Aorta (tissue), 5 donors: ENCODE data around the gene PCDHGB1. TPM values are rescaled to one million over a fixed set of nuclear protein-coding genes. Genes with fewer than 3 reads are reported as not detected.
"Not testable (repeated sequence)": the region's sequence is repeated elsewhere in the genome, so short reads cannot be mapped to it uniquely, and the experiment has no call there.

Experiments
- ATAC-seq: fragments of 200-7000 bp; cut with Tn5 transposase; one replicate; pipeline ENCODE4 v1.9.1; 2022; ENCODE audit warnings: moderate library complexity; ENCODE audit not compliant: low FRiP score
- DNase-seq, 2 donors: peaks; one replicate each; pipeline ENCODE4 v3.0.0-alpha.2; 2020
- H3K27ac ChIP-seq, 2 donors: one replicate each; pipeline ENCODE4 v1.5.1; 2013; ENCODE audit warnings: low read length in 2 of 2, mild to moderate bottlenecking in 2 of 2, moderate library complexity in 2 of 2, control low read depth in 1 of 2, inconsistent platforms in 1 of 2, low read depth in 1 of 2
- H3K27me3 ChIP-seq, 2 donors: one replicate each; pipeline ENCODE4 v1.6.1; 2013; ENCODE audit warnings: control low read depth in 1 of 2, low read length in 1 of 2, mild to moderate bottlenecking in 1 of 2, moderate library complexity in 1 of 2; ENCODE audit not compliant: insufficient read depth in 2 of 2, control insufficient read depth in 1 of 2
- H3K36me3 ChIP-seq, 2 donors: one replicate each; pipeline ENCODE4 v1.6.1; 2013; ENCODE audit warnings: control low read depth in 1 of 2, low read length in 1 of 2, mild to moderate bottlenecking in 1 of 2; ENCODE audit not compliant: insufficient read depth in 2 of 2, control insufficient read depth in 1 of 2
- H3K4me1 ChIP-seq, 2 donors: one replicate each; pipeline ENCODE4 v1.6.1; 2013; ENCODE audit warnings: low read length in 2 of 2, control low read depth in 1 of 2, mild to moderate bottlenecking in 1 of 2, moderate library complexity in 1 of 2; ENCODE audit not compliant: insufficient read depth in 2 of 2, control insufficient read depth in 1 of 2
- H3K4me3 ChIP-seq, 2 donors: one replicate each; pipeline ENCODE4 v1.5.1; 2013; ENCODE audit warnings: low read length in 2 of 2, control low read depth in 1 of 2, mild to moderate bottlenecking in 1 of 2
- H3K9me3 ChIP-seq: one replicate; pipeline ENCODE4 v1.6.1; 2013; ENCODE audit warnings: mild to moderate bottlenecking, low read length; ENCODE audit not compliant: control insufficient read depth
- WGBS, 2 donors: extraction: QIAGEN DNeasy Blood & Tissue Kit; methylation state at CpG; one replicate each; pipeline ENCODE4 v1.1.7; 2013; 5-methylcytosine and 5-hydroxymethylcytosine counted together
- intact Hi-C, 2 donors: fragments of 100-400 bp; cut with DNase I; formaldehyde crosslinking; loops; one replicate each; pipeline versions ENCODE4 v1.14.2 to v1.15.0; 2022
- polyA plus RNA-seq, 2 donors: library from polyadenylated mRNA; stranded (reverse); fragments of 200-250 nt; gene quantifications; one replicate each; pipeline ENCODE4 v1.2.3, GENCODE V29; 2013
- total RNA-seq, 2 donors: library from RNA; stranded (reverse); fragmentation: NEBNext Ultra II Directional; extraction: Animal tissue kit (Norgen Biotek cat#: 25700); gene quantifications; one replicate each; pipeline ENCODE4 v1.2.1, GENCODE V29; 2021
- donor health status: healthy with polysubstance abuse.
- donor health status: Bipolar disorder and iron deficiency.
- donor health status: DM: no; HTN: no; CAD: no.
- donor health status: DM: no; HTN: no; CAD: no.
- donor health status: DM: yes; HTN: yes; CAD: no.

Gene PCDHGB1
- total and polyA plus RNA-seq, 4 donors, result 0.75 to 6.5 (median 2.2) TPM

DNA sequence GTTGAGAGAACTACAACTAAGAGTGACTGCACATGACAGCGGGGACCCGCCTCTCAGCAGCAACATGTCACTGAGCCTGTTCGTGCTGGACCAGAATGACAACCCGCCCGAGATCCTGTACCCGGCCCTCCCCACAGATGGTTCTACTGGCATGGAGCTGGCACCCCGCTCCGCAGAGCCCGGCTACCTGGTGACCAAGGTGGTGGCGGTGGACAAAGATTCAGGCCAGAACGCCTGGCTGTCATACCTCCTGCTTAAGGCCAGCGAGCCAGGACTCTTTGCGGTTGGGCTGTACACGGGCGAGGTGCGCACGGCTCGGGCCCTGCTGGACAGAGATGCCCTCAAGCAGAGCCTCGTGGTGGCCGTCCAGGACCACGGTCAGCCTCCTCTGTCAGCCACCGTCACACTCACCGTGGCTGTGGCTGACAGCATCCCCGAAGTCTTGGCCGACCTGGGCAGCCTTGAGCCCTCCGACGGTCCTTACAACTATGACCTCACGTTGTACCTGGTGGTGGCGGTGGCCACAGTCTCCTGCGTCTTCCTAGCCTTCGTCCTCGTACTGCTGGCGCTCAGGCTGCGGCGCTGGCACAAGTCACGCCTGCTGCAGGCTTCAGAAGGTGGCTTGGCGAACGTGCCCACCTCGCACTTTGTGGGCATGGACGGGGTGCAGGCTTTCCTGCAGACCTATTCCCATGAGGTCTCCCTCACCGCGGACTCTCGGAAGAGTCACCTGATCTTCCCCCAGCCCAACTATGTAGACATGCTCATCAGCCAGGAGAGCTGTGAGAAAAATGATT, 34.8 kb downstream of the PCDHGB1 start:
- Histone ChIP-seq H3K9me3 (peaks cover 31% of the 10 kb centered on the region), H3K36me3 (no peaks in the 10 kb centered on the region), H3K27me3 (no peaks in the 10 kb centered on the region), H3K4me1 (no peaks in the 10 kb centered on the region), H3K27ac (no peak overlapping the region), H3K4me3 (no peak overlapping the region)
- peak in 1 of 2 donors; percentile 56 for DNase-seq
- intact Hi-C loops, result no loop called here
- 39 to 43% methylated on average over 43 of the region's 43 CpGs for WGBS, 2 donors
- no peak for ATAC-seq

DNA sequence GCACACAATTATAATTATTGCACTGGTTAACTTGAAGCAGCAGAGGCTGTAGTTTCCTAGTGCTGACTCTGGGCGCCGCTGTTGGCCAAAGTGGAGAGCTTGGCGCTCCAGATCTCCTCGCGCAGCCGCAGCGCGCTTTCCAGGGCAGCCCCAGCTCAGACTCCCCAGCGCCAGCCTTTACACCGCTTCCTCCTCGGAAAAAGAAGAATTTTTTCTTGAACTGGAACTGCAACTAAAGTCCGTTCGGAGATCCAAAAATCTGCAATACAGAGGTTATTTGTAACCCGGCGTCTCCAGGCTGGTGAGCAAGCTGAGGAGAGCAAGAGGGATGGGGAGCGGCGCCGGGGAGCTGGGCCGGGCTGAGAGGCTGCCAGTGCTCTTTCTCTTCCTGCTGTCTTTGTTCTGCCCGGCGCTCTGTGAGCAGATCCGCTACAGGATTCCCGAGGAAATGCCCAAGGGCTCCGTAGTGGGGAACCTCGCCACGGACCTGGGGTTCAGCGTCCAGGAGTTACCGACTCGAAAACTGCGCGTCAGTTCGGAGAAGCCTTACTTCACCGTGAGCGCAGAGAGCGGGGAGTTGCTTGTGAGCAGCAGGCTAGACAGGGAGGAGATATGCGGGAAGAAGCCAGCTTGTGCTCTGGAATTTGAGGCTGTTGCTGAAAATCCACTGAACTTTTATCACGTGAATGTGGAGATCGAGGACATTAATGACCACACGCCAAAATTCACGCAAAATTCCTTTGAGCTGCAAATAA, 37.8 kb downstream of the PCDHGB1 start, which contains the start of gene PCDHGB4:
Gene PCDHGB4 (plus strand): TSS at position 142 of the 755 bp plus-strand sequence. CDS start 187 bp downstream, at position 329.
- WGBS, 2 donors, result 7 to 12% methylated on average over 17 to 22 of the region's 40 CpGs
- ATAC-seq, H3K4me1 ChIP-seq, intact Hi-C loops, H3K27me3 ChIP-seq, H3K36me3 ChIP-seq, H3K27ac ChIP-seq, H3K4me3 ChIP-seq: not testable (repeated sequence)
- H3K9me3 ChIP-seq, result peaks cover 36% of the 10 kb centered on the region
- peak in 1 of 2 donors; percentile 74 for DNase-seq

DNA sequence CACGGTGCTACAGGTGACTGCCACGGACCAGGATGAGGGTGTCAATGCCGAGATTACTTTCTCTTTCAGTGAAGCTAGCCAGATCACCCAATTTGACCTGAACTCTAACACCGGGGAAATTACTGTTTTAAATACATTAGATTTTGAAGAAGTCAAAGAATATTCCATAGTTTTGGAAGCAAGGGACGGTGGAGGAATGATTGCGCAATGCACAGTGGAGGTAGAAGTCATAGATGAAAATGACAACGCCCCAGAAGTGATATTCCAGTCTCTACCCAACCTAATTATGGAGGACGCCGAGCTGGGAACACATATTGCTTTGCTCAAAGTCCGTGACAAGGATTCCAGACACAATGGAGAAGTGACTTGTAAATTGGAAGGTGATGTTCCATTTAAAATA, 38.8 kb downstream of the PCDHGB1 start:
- intact Hi-C loops, result no loop called here
- Histone ChIP-seq H3K9me3 (peaks cover 36% of the 10 kb centered on the region), H3K27me3 (no peaks in the 10 kb centered on the region), H3K27ac (no peak overlapping the region), H3K36me3 (no peaks in the 10 kb centered on the region), H3K4me3 (no peak overlapping the region), H3K4me1 (no peaks in the 10 kb centered on the region)
- ATAC-seq (no peak), DNase-seq (no peak)
- WGBS, 2 donors, result 37 to 44% methylated on average over 10 of the region's 10 CpGs

DNA sequence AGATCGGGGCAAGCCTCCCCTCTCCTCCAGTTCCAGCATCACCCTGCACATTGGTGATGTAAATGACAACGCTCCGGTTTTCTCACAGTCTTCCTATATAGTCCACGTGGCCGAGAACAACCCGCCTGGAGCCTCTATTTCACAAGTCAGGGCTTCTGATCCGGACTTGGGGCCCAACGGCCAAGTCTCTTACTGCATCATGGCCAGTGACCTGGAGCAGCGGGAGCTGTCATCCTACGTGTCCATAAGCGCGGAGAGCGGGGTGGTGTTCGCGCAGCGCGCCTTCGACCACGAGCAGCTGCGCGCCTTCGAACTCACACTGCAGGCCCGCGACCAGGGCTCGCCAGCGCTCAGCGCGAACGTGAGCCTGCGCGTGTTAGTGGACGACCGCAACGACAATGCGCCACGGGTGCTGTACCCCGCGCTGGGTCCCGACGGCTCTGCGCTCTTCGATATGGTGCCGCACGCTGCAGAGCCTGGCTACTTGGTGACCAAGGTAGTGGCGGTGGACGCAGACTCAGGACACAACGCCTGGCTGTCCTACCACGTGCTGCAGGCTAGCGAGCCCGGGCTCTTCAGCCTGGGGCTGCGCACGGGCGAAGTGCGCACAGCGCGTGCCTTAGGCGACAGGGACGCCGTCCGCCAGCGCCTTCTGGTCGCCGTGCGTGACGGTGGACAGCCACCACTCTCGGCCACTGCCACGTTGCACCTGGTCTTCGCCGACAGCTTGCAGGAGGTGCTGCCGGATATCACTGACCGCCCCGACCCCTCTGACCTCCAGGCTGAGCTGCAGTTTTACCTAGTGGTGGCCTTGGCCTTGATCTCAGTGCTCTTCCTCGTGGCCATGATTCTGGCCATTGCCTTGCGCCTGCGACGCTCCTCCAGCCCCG, 39.5 kb downstream of the PCDHGB1 start:
- Histone ChIP-seq H3K4me1 (no peaks in the 10 kb centered on the region), H3K27ac (no peak overlapping the region), H3K27me3 (no peaks in the 10 kb centered on the region), H3K9me3 (peaks cover 37% of the 10 kb centered on the region), H3K36me3 (no peaks in the 10 kb centered on the region), H3K4me3 (no peak overlapping the region)
- ATAC-seq, result no peak
- WGBS, 2 donors, result 24 to 32% methylated on average over 77 of the region's 77 CpGs
- peak in 1 of 2 donors; percentile 58 for DNase-seq
- intact Hi-C loops, result no loop called here

DNA sequence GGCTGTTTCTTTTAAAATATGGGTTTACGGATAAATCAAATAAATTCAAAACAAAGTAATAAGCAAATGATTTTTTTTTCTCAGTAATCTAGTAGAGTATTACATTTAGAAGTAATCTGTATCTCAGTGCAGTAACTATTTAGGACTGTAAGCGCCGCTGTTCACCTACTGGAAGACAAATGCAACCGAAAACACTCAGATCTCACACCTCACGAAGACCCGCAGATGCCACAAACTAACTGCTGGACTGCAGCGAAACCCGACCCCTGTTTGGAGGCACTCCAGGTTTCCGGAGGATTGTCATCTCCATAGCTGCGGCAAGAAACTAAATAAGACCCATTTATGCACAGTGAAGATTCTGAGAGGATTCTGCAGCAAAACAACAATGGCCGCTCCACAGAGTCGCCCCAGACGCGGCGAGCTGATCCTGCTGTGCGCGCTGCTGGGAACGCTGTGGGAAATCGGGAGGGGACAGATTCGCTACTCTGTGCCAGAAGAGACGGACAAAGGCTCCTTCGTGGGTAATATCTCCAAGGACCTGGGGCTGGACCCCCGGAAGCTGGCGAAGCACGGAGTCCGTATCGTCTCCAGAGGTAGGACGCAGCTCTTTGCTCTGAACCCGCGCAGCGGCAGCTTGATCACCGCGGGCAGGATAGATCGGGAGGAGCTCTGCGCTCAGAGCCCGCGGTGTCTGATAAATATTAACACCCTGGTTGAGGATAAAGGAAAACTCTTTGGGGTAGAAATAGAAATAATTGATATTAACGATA, 42.7 kb downstream of the PCDHGB1 start, which contains the start of gene PCDHGA8:
Gene PCDHGA8 (plus strand): TSS at position 205 of the 770 bp plus-strand sequence. CDS start 181 bp downstream, at position 386.
- Histone ChIP-seq H3K4me1 (no peaks in the 10 kb centered on the region), H3K27ac (no peak within 1 kb of the TSS), H3K4me3 (no peak within 1 kb of the TSS), H3K9me3 (peaks cover 34% of the 10 kb centered on the region), H3K36me3 (no peaks in the 10 kb centered on the region), H3K27me3 (no peaks in the 10 kb centered on the region)
- WGBS, 2 donors, result 21 to 27% methylated on average over 38 of the region's 38 CpGs
- peak in 1 of 2 donors; percentile 67 for DNase-seq
- no peak for ATAC-seq
- intact Hi-C loops, result no loop called here

DNA sequence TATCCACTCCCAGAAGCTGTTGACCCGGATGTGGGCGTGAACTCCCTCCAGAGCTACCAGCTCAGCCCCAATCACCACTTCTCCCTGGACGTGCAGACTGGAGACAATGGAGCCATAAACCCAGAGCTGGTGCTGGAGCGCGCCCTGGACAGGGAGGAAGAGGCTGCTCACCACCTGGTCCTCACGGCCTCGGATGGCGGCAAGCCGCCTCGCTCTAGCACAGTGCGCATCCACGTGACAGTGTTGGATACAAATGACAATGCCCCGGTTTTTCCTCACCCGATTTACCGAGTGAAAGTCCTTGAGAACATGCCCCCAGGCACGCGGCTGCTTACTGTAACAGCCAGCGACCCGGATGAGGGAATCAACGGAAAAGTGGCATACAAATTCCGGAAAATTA, 43.4 kb downstream of the PCDHGB1 start:
- intact Hi-C loops, result no loop called here
- ATAC-seq, result no peak
- DNase-seq, result no peak
- Histone ChIP-seq H3K4me1 (no peaks in the 10 kb centered on the region), H3K36me3 (no peaks in the 10 kb centered on the region), H3K9me3 (peaks cover 34% of the 10 kb centered on the region), H3K27me3 (no peaks in the 10 kb centered on the region), H3K27ac (no peak overlapping the region), H3K4me3 (no peak overlapping the region)
- WGBS, 2 donors, result 33 to 35% methylated on average over 21 of the region's 21 CpGs

DNA sequence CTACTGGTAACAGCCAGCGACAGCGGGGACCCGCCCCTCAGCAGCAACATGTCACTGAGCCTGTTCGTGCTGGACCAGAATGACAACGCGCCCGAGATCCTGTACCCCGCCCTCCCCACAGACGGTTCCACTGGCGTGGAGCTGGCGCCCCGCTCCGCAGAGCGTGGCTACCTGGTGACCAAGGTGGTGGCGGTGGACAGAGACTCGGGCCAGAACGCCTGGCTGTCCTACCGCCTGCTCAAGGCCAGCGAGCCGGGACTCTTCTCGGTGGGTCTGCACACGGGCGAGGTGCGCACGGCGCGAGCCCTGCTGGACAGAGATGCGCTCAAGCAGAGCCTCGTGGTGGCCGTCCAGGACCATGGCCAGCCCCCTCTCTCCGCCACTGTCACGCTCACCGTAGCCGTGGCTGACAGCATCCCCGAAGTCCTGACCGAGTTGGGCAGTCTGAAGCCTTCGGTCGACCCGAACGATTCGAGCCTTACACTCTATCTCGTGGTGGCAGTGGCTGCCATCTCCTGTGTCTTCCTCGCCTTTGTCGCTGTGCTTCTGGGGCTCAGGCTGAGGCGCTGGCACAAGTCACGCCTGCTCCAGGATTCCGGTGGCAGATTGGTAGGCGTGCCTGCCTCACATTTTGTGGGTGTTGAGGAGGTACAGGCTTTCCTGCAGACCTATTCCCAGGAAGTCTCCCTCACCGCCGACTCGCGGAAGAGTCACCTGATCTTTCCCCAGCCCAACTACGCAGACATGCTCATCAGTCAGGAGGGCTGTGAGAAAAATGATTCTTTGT, 44.7 kb downstream of the PCDHGB1 start:
- H3K4me1 ChIP-seq, H3K4me3 ChIP-seq, ATAC-seq, H3K27ac ChIP-seq, H3K27me3 ChIP-seq, H3K36me3 ChIP-seq, intact Hi-C loops: not testable (repeated sequence)
- WGBS, 2 donors, result 27 to 32% methylated on average over 40 to 46 of the region's 53 CpGs
- DNase-seq, result peak in 1 of 2 donors; percentile 56
- H3K9me3 ChIP-seq, result peaks cover 30% of the 10 kb centered on the region
